NCI-H345 treated with DMSO at 0.1 percent for 48 hours (cell line): Measurements from ENCODE around the gene LOC101059915.
A peak's percentile ranks its signal among the peaks of the same experiment; 100 is the strongest.

Source experiments
- DNase-seq: peaks from one replicate; lab custom pipeline; 2025; ENCODE audit not compliant: unreplicated experiment; lab: John Stamatoyannopoulos, UW

Gene LOC101059915

GRCh38 chrX:71667328-71668247 is at the start of gene LOC101059915:
LOC101059915 (plus strand) TSS chrX:71667546.
- DNase-seq = no peak

GRCh38 chrX:71617742-71618141 is 49.6 kb upstream of the LOC101059915 start:
- no peak for DNase-seq

- no peak for DNase-seq
Observed at GRCh38 chrX:71618303-71618721, 49.0 kb upstream of the LOC101059915 start, which contains the start of gene CXCR3. CXCR3 (minus strand) TSS chrX:71618511; CDS start chrX:71618449, 62 bp downstream.

GRCh38 chrX:71618787-71619186 is 48.6 kb upstream of the LOC101059915 start:
- no peak for DNase-seq

- no peak for DNase-seq
Observed at GRCh38 chrX:71619193-71619592, 48.2 kb upstream of the LOC101059915 start.

GRCh38 chrX:71619986-71620385 is 47.4 kb upstream of the LOC101059915 start:
- DNase-seq = no peak

GRCh38 chrX:71621603-71622002 is 45.7 kb upstream of the LOC101059915 start:
- no peak for DNase-seq

GRCh38 chrX:71622032-71622575 is 45.2 kb upstream of the LOC101059915 start:
- no peak for DNase-seq

GRCh38 chrX:71622576-71623450 is 44.5 kb upstream of the LOC101059915 start:
- DNase-seq = no peak

GRCh38 chrX:71623714-71624113 is 43.6 kb upstream of the LOC101059915 start:
- no peak for DNase-seq

GRCh38 chrX:71625471-71625870 is 41.9 kb upstream of the LOC101059915 start:
- no peak for DNase-seq

GRCh38 chrX:71626576-71626975 is 40.8 kb upstream of the LOC101059915 start:
- no peak for DNase-seq

GRCh38 chrX:71627588-71628404 is 39.5 kb upstream of the LOC101059915 start:
- DNase-seq = no peak

GRCh38 chrX:71629467-71629866 is 37.9 kb upstream of the LOC101059915 start:
- no peak for DNase-seq

GRCh38 chrX:71632923-71633657 is 34.3 kb upstream of the LOC101059915 start:
- DNase-seq = peak; percentile 22

- DNase-seq = no peak
Observed at GRCh38 chrX:71634366-71634765, 33.0 kb upstream of the LOC101059915 start.

GRCh38 chrX:71636438-71637252 is 30.7 kb upstream of the LOC101059915 start:
- peak; percentile 20 for DNase-seq

GRCh38 chrX:71637253-71637618 is 30.1 kb upstream of the LOC101059915 start:
- no peak for DNase-seq

- DNase-seq = no peak
Observed at GRCh38 chrX:71637848-71638247, 29.5 kb upstream of the LOC101059915 start.
